Peyer's patch (tissue), 4 donors: ENCODE results near the gene NBAS.
"Not testable (repeated sequence)": the region's sequence is repeated elsewhere in the genome, so short reads cannot be mapped to it uniquely, and the experiment has no call there.

Experiments used
- POLR2A ChIP-seq, 2 donors: fragments of 450-650 bp; IDR thresholded peaks; one replicate each; pipeline ENCODE4 v1.5.1; 2017; ENCODE audit warnings: antibody characterized with exemption in 2 of 2, mild to moderate bottlenecking in 2 of 2, moderate library complexity in 2 of 2
- TF ChIP-seq, protein P1 (sequence below), 6 experiments: fragments of 450-650 bp in 4 of 6; fragments of 200-600 bp in 2 of 6; sonication (generic) in 1 of 6; IDR thresholded peaks; one replicate each; pipeline ENCODE4 v1.5.1; 2017 to 2019; ENCODE audit warnings: antibody characterized with exemption in 6 of 6, mild to moderate bottlenecking in 3 of 6, moderate library complexity in 1 of 6

DNA sequence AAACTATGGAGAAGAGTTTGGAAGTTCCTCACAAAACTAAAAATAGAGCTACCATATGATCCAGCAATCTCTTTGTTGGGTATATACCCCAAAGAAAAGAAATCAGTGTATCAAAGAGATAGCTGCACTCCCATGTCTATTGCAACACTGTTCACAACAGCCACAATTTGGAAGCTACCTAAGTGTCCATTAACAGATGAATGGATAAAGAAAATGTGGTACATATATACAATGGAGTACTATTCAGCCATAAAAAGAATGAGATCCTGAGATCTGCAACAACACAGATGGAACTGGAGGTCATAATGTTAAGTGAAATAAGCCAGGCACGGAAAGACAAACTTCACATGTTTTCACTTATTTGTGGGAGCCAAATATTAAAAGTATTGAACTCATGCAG, 350.6 kb downstream of the NBAS start:
- TF ChIP-seq POLR2A (IDR thresholded peaks at IDR 0.05), result not testable (repeated sequence)
- TF ChIP-seq, protein P1, sequence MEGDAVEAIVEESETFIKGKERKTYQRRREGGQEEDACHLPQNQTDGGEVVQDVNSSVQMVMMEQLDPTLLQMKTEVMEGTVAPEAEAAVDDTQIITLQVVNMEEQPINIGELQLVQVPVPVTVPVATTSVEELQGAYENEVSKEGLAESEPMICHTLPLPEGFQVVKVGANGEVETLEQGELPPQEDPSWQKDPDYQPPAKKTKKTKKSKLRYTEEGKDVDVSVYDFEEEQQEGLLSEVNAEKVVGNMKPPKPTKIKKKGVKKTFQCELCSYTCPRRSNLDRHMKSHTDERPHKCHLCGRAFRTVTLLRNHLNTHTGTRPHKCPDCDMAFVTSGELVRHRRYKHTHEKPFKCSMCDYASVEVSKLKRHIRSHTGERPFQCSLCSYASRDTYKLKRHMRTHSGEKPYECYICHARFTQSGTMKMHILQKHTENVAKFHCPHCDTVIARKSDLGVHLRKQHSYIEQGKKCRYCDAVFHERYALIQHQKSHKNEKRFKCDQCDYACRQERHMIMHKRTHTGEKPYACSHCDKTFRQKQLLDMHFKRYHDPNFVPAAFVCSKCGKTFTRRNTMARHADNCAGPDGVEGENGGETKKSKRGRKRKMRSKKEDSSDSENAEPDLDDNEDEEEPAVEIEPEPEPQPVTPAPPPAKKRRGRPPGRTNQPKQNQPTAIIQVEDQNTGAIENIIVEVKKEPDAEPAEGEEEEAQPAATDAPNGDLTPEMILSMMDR (IDR thresholded peaks at IDR 0.05), result not testable (repeated sequence)
